H9 (cell line): ENCODE results near the gene POP4. TPM values are rescaled to one million over a fixed set of nuclear protein-coding genes. Genes with fewer than 3 reads are reported as not detected.

Experiments used
- DNase-seq: peaks from one replicate; pipeline ENCODE4 v3.0.0-alpha.2; 2017
- H2AFZ ChIP-seq: one replicate; pipeline ENCODE4 v1.6.1; 2013; ENCODE audit warnings: mild to moderate bottlenecking, low read length, control low read depth, moderate library complexity
- H2AK5ac ChIP-seq: 2 replicates; pipeline ENCODE4 v1.6.1; 2013; ENCODE audit warnings: low read length, control low read depth, mixed read lengths; ENCODE audit not compliant: insufficient read length
- H2BK120ac ChIP-seq: one replicate; pipeline ENCODE4 v1.6.1; 2013; ENCODE audit warnings: low read depth, mild to moderate bottlenecking, low read length, control low read depth, inconsistent platforms; ENCODE audit not compliant: poor library complexity, severe bottlenecking
- H2BK12ac ChIP-seq: 2 replicates; pipeline ENCODE4 v1.6.1; 2013; ENCODE audit warnings: low read length, control low read depth, mixed read lengths, low read depth; ENCODE audit not compliant: insufficient read length
- H2BK15ac ChIP-seq: 2 replicates; pipeline ENCODE4 v1.6.1; 2013; ENCODE audit warnings: low read depth, low read length, control low read depth
- H2BK20ac ChIP-seq: one replicate; pipeline ENCODE4 v1.6.1; 2013; ENCODE audit warnings: low read depth, mild to moderate bottlenecking, low read length, control low read depth, inconsistent platforms; ENCODE audit not compliant: poor library complexity, severe bottlenecking
- H2BK5ac ChIP-seq: 2 replicates; pipeline ENCODE4 v1.6.1; 2013; ENCODE audit warnings: low read length, control low read depth, mixed read lengths; ENCODE audit not compliant: insufficient read length
- H3K14ac ChIP-seq: 2 replicates; pipeline ENCODE4 v1.6.1; 2013; ENCODE audit warnings: low read length, control low read depth; ENCODE audit not compliant: insufficient read depth
- H3K18ac ChIP-seq: 2 replicates; pipeline ENCODE4 v1.6.1; 2013; ENCODE audit warnings: low read depth, mild to moderate bottlenecking, mixed read lengths, low read length, control low read depth; ENCODE audit not compliant: insufficient read length
- H3K23ac ChIP-seq: 2 replicates; pipeline ENCODE4 v1.6.1; 2013; ENCODE audit warnings: low read length, control low read depth, mixed read lengths, low read depth; ENCODE audit not compliant: insufficient read length
- H3K23me2 ChIP-seq: 2 replicates; pipeline ENCODE4 v1.6.1; 2013; ENCODE audit warnings: low read depth, mild to moderate bottlenecking, mixed read lengths, low read length, control low read depth; ENCODE audit not compliant: insufficient read length, poor library complexity, severe bottlenecking
- H3K27ac ChIP-seq: 2 replicates; pipeline ENCODE4 v1.5.1; 2013; ENCODE audit warnings: low read length, control low read depth, mixed read lengths, low read depth; ENCODE audit not compliant: insufficient read length
- H3K27me3 ChIP-seq: 2 replicates; pipeline ENCODE4 v1.6.1; 2013; ENCODE audit warnings: low read length, control low read depth, inconsistent platforms; ENCODE audit not compliant: insufficient read depth
- H3K4ac ChIP-seq: 2 replicates; pipeline ENCODE4 v1.6.1; 2013; ENCODE audit warnings: low read depth, mild to moderate bottlenecking, control low read depth, inconsistent platforms, low read length, moderate library complexity
- H3K4me1 ChIP-seq: 2 replicates; pipeline ENCODE4 v1.6.1; 2013; ENCODE audit warnings: low read length, control low read depth, inconsistent platforms; ENCODE audit not compliant: insufficient read depth
- H3K4me2 ChIP-seq: 2 replicates; pipeline ENCODE4 v1.6.1; 2013; ENCODE audit warnings: low read length, control low read depth, mixed read lengths; ENCODE audit not compliant: insufficient read length, insufficient read depth
- H3K56ac ChIP-seq: 2 replicates; pipeline ENCODE4 v1.6.1; 2013; ENCODE audit warnings: low read depth, mild to moderate bottlenecking, mixed read lengths, low read length, control low read depth; ENCODE audit not compliant: insufficient read length
- H3K79me1 ChIP-seq: 2 replicates; pipeline ENCODE4 v1.6.1; 2013; ENCODE audit warnings: low read depth, mild to moderate bottlenecking, moderate library complexity, low read length, control low read depth, inconsistent platforms; ENCODE audit not compliant: insufficient read depth, poor library complexity, severe bottlenecking
- H3K79me2 ChIP-seq: 2 replicates; pipeline ENCODE4 v1.6.1; 2013; ENCODE audit warnings: low read length, control low read depth, inconsistent platforms; ENCODE audit not compliant: insufficient read depth
- H3K9ac ChIP-seq: 2 replicates; pipeline ENCODE4 v1.6.1; 2013; ENCODE audit warnings: low read length, control low read depth, mixed read lengths; ENCODE audit not compliant: insufficient read length; ENCODE audit errors: extremely low read depth
- H3K9me3 ChIP-seq: one replicate; pipeline ENCODE4 v1.6.1; 2013; ENCODE audit warnings: low read depth, low read length, inconsistent platforms; ENCODE audit not compliant: control insufficient read depth
- H3T11ph ChIP-seq: one replicate; pipeline ENCODE4 v1.6.1; 2013; ENCODE audit warnings: mild to moderate bottlenecking, low read length, control low read depth, inconsistent platforms
- H4K20me1 ChIP-seq: one replicate; pipeline ENCODE4 v1.6.1; 2013; ENCODE audit not compliant: control insufficient read depth, insufficient read length, insufficient read depth
- H4K5ac ChIP-seq: 2 replicates; pipeline ENCODE4 v1.6.1; 2013; ENCODE audit warnings: low read depth, mild to moderate bottlenecking, mixed read lengths, low read length, control low read depth; ENCODE audit not compliant: insufficient read length
- H4K8ac ChIP-seq: replicated peaks from 2 replicates; pipeline ENCODE4 v1.6.1; 2013; ENCODE audit warnings: low read length, control low read depth, mixed read lengths, low read depth; ENCODE audit not compliant: insufficient read length
- H4K91ac ChIP-seq: 2 replicates; pipeline ENCODE4 v1.6.1; 2013; ENCODE audit warnings: low read depth, mild to moderate bottlenecking, moderate library complexity, mixed read lengths, low read length, control low read depth; ENCODE audit not compliant: insufficient read length
- H3K27ac Mint-ChIP-seq, 3 experiments: 2 replicates in 2 of 3; 3 replicates in 1 of 3; pipeline ENCODE4 v1.8.0; 2020 to 2021; ENCODE audit warnings: mixed read lengths in 3 of 3, mild to moderate bottlenecking in 1 of 3, moderate library complexity in 1 of 3
- H3K27me3 Mint-ChIP-seq: 2 replicates; pipeline ENCODE4 v1.8.0; 2021; ENCODE audit warnings: low read depth, mild to moderate bottlenecking, moderate library complexity, mixed read lengths
- H3K36me3 Mint-ChIP-seq, 3 experiments: 2 replicates in 2 of 3; 3 replicates in 1 of 3; pipeline ENCODE4 v1.8.0; 2020 to 2021; ENCODE audit warnings: low read depth in 3 of 3, mixed read lengths in 3 of 3; ENCODE audit not compliant: insufficient read depth in 1 of 3
- H3K4me1 Mint-ChIP-seq, 2 experiments: 2 replicates each; pipeline ENCODE4 v1.8.0; 2020; ENCODE audit warnings: mixed read lengths in 2 of 2
- H3K4me3 Mint-ChIP-seq, 2 experiments: 2 replicates in 1 of 2; 3 replicates in 1 of 2; pipeline ENCODE4 v1.8.0; 2020 to 2021; ENCODE audit warnings: mild to moderate bottlenecking in 2 of 2, mixed read lengths in 2 of 2, moderate library complexity in 1 of 2
- H3K9me3 Mint-ChIP-seq, 2 experiments: 2 replicates in 1 of 2; 3 replicates in 1 of 2; pipeline ENCODE4 v1.8.0; 2020; ENCODE audit warnings: mild to moderate bottlenecking in 2 of 2, mixed read lengths in 2 of 2, moderate library complexity in 1 of 2
- WGBS: extraction: QIAGEN DNeasy Blood & Tissue Kit; methylation state at CpG from one replicate; pipeline ENCODE4 v1.1.7; 2013; ENCODE audit warnings: missing lambda C conversion rate, low lambda C conversion rate, mixed read lengths; ENCODE audit not compliant: insufficient read length; ENCODE audit errors: extremely low coverage; 5-methylcytosine and 5-hydroxymethylcytosine counted together
- total RNA-seq: library from RNA; stranded (reverse); gene quantifications from 2 replicates; pipeline ENCODE4 v1.2.1, GENCODE V29; 2021
- TF ChIP-seq, protein P1 (sequence below): fragments of 200-600 bp; sonication (generic); conservative IDR thresholded peaks from 3 replicates; pipeline ENCODE4 v1.8.0; 2021; ENCODE audit warnings: antibody characterized with exemption, mild to moderate bottlenecking

POP4 gene
- total RNA-seq, 1 experiment from 2014 or later, result 51.4 TPM

DNA sequence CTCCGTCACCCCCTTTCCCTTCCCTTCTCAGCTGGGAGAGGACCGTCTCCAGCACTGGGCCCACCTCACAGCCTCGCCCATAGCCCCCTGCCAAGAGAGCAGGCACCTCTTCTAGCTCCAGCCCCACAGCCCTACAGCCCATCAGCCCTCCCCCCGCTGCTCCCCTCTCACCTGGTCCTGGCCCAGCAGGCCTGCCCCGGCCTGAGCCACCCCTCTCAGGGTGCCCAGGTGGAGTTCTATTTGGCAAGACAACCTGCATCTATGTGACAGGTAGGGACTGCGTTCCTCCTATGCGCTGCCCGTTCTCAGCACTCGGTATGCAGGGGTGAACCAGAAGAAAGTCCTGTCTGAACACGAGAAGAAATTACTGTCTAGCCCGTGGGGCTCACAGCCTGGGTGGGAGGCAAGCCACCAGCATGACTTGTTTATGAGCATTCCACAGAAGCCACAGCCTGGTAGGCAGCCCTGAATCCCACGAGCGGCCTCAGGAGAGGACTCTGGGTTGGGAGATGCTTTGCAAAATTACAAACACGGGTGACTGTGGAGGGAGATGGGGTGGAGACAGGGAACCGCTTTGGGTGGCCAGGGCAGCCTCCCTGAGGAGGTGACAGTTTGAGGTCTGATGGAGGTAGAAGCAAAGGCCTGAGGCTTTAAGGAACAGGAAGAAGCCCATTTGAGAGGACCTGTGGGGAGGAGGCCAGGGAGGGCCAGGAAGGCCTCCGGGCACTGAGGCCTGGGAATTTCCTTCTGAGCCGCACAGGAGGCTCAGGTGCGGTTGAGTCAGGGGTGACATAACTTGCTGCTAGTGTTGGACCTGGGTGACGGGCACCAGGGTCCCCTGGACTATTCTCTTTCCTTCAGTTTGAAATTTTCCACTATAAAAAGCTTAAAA lies 58.0 kb downstream of the POP4 start:
- Histone ChIP-seq H3K9me3 (no peaks in the 10 kb centered on the region), H4K20me1 (no peaks in the 10 kb centered on the region), H4K8ac (no peak overlapping the region), H4K5ac (no peak overlapping the region), H2AFZ (no peak overlapping the region), H3K79me2 (no peaks in the 10 kb centered on the region; the same call in 1 of the 2 replicates), H3K27ac (no peak overlapping the region), H3K4ac (no peak overlapping the region), H2AK5ac (no peak overlapping the region), H3K14ac (no peak overlapping the region), H2BK15ac (no peak overlapping the region), H3K4me1 (peaks cover 8% of the 10 kb centered on the region; the same call in 1 of the 2 replicates), H2BK5ac (no peak overlapping the region), H3K79me1 (no peaks in the 10 kb centered on the region), H3K23me2 (peaks cover 14% of the 10 kb centered on the region), H2BK120ac (no peak overlapping the region), H3T11ph (no peak overlapping the region), H3K27me3 (no peaks in the 10 kb centered on the region), H3K4me2 (peak overlapping the region; percentile 62), H2BK12ac (no peak overlapping the region), H4K91ac (no peak overlapping the region), H2BK20ac (no peak overlapping the region), H3K9ac (no peak overlapping the region), H3K56ac (no peak overlapping the region), H3K18ac (no peak overlapping the region), H3K23ac (no peak overlapping the region)
- Mint-ChIP-seq H3K27ac (no peak overlapping the region), H3K36me3 (peaks cover 0 to 2% (median 0%) of the 10 kb centered on the region in 3 experiments; a peak in 1 of 7 replicates), H3K4me3 (peak overlapping the region; percentile 60 to 75), H3K9me3 (no peaks in the 10 kb centered on the region), H3K4me1 (peaks cover 11 to 20% of the 10 kb centered on the region in 2 experiments), H3K27me3 (peaks cover 11% of the 10 kb centered on the region)
- TF ChIP-seq, protein P1, sequence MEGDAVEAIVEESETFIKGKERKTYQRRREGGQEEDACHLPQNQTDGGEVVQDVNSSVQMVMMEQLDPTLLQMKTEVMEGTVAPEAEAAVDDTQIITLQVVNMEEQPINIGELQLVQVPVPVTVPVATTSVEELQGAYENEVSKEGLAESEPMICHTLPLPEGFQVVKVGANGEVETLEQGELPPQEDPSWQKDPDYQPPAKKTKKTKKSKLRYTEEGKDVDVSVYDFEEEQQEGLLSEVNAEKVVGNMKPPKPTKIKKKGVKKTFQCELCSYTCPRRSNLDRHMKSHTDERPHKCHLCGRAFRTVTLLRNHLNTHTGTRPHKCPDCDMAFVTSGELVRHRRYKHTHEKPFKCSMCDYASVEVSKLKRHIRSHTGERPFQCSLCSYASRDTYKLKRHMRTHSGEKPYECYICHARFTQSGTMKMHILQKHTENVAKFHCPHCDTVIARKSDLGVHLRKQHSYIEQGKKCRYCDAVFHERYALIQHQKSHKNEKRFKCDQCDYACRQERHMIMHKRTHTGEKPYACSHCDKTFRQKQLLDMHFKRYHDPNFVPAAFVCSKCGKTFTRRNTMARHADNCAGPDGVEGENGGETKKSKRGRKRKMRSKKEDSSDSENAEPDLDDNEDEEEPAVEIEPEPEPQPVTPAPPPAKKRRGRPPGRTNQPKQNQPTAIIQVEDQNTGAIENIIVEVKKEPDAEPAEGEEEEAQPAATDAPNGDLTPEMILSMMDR, result no peak
- no CpG with 5 or more reads among the region's 19 CpGs for WGBS
- no peak for DNase-seq
